CD4-positive, alpha-beta T cell (primary cell): Measurements from ENCODE around the gene TEX19. TPM values are rescaled to one million over a fixed set of nuclear protein-coding genes. Genes with fewer than 3 reads are reported as not detected.
A peak's percentile ranks its signal among the peaks of the same experiment; 100 is the strongest.

Experiments used
- ATAC-seq: fragments of 200-7000 bp; cut with Tn5 transposase; one replicate; pipeline ENCODE4 v1.10.0; 2022; ENCODE audit warnings: mild to moderate bottlenecking; ENCODE audit not compliant: poor library complexity
- CTCF ChIA-PET: fragments of 350-600 bp; sonication (Branson Sonifier 250); formaldehyde crosslinking; loops from one replicate; lab custom pipeline; 2021; ENCODE audit warnings: antibody characterized with exemption, inconsistent platforms; lab: Charles Lee
- POLR2A ChIA-PET: fragments of 350-600 bp; sonication (Branson Sonifier 250); formaldehyde crosslinking; loops from one replicate; lab custom pipeline; 2021; ENCODE audit warnings: antibody characterized with exemption, inconsistent platforms; lab: Charles Lee
- DNase-seq, 14 experiments: peaks; one replicate each; pipeline ENCODE4 v3.0.0-alpha.2; 2013 to 2020; ENCODE audit warnings: mixed read lengths in 2 of 14
- H3K27ac ChIP-seq, 2 donors: one replicate each; pipeline versions ENCODE4 v1.5.1 to v1.7.0; 2013; ENCODE audit warnings: low read length in 2 of 2, low read depth in 1 of 2, mild to moderate bottlenecking in 1 of 2
- H3K27me3 ChIP-seq, 2 experiments: 1 replicate in 1 of 2; 2 replicates in 1 of 2; pipeline versions ENCODE4 v1.6.1 to v1.7.0; 2013; ENCODE audit warnings: low read length in 2 of 2, control low read depth in 1 of 2, mild to moderate bottlenecking in 1 of 2, moderate library complexity in 1 of 2; ENCODE audit not compliant: insufficient read depth in 2 of 2, control insufficient read depth in 1 of 2
- H3K36me3 ChIP-seq: one replicate; pipeline ENCODE4 v1.6.1; 2013; ENCODE audit warnings: low read length, control low read depth; ENCODE audit not compliant: insufficient read depth
- H3K4me1 ChIP-seq: one replicate; pipeline ENCODE4 v1.6.1; 2013; ENCODE audit warnings: low read length, control low read depth; ENCODE audit not compliant: insufficient read depth
- H3K4me3 ChIP-seq: one replicate; pipeline ENCODE4 v1.5.1; 2013; ENCODE audit warnings: mild to moderate bottlenecking, low read length, moderate library complexity
- H3K9me3 ChIP-seq, 2 experiments: 1 replicate in 1 of 2; 2 replicates in 1 of 2; pipeline versions ENCODE4 v1.6.1 to v1.7.0; 2013; ENCODE audit warnings: low read length in 2 of 2, mild to moderate bottlenecking in 2 of 2, control low read depth in 1 of 2, moderate library complexity in 1 of 2; ENCODE audit not compliant: control insufficient read depth in 1 of 2, insufficient read depth in 1 of 2
- H3K27ac Mint-ChIP-seq: one replicate; pipeline ENCODE4 v1.8.0; 2020; ENCODE audit warnings: mixed read lengths
- H3K27me3 Mint-ChIP-seq: one replicate; pipeline ENCODE4 v1.8.0; 2021; ENCODE audit warnings: mixed read lengths
- H3K36me3 Mint-ChIP-seq: one replicate; pipeline ENCODE4 v1.8.0; 2021; ENCODE audit warnings: low read depth, mixed read lengths
- H3K4me1 Mint-ChIP-seq: one replicate; pipeline ENCODE4 v1.8.0; 2021; ENCODE audit warnings: low read depth, mixed read lengths
- H3K4me3 Mint-ChIP-seq: one replicate; pipeline ENCODE4 v1.8.0; 2020; ENCODE audit warnings: mild to moderate bottlenecking, mixed read lengths
- H3K9me3 Mint-ChIP-seq: one replicate; pipeline ENCODE4 v1.8.0; 2020; ENCODE audit warnings: mixed read lengths
- CTCF ChIP-seq: fragments of 200-600 bp; IDR thresholded peaks from one replicate; pipeline ENCODE4 v1.8.0; 2022; ENCODE audit warnings: antibody characterized with exemption, mild to moderate bottlenecking
- intact Hi-C, 2 experiments: fragments of 100-400 bp; cut with DNase I in 1 of 2; cut with micrococcal nuclease in 1 of 2; formaldehyde crosslinking; loops; one replicate each; pipeline versions ENCODE4 v1.15.1 to v1.9.0; 2023 to 2025; cut with DNase I, micrococcal nuclease
- total RNA-seq, 174 experiments: library from RNA in 2 of 174; stranded (reverse) in 2 of 174; gene quantifications; one replicate each; pipeline ENCODE4 v1.2.3 and lab custom pipeline; 2021 to 2026

Gene TEX19
- total RNA-seq, 2 experiments from 2014 or later: not detected

- no peak for ATAC-seq
- ChIA-PET CTCF (no interaction called here), POLR2A (no interaction called here)
Measured at GRCh38 chr17:82406131-82406671, 47.2 kb downstream of the TEX19 start.

GRCh38 chr17:82407255-82407654, 48.2 kb downstream of the TEX19 start:
- Histone ChIP-seq H3K27ac (no peak overlapping the region), H3K4me3 (no peak overlapping the region), H3K4me1 (no peaks in the 10 kb centered on the region), H3K36me3 (peaks cover 28% of the 10 kb centered on the region), H3K27me3 (no peaks in the 10 kb centered on the region), H3K9me3 (no peaks in the 10 kb centered on the region)
- Mint-ChIP-seq H3K27me3 (no peaks in the 10 kb centered on the region), H3K27ac (no peak overlapping the region), H3K36me3 (peaks cover 39% of the 10 kb centered on the region), H3K4me1 (peaks cover 3% of the 10 kb centered on the region), H3K4me3 (no peak overlapping the region), H3K9me3 (no peaks in the 10 kb centered on the region)
- POLR2A ChIA-PET: no interaction called here
- intact Hi-C loops: no loop called here
- TF ChIP-seq CTCF: no peak
- CTCF ChIA-PET: no interaction called here
- DNase-seq: peak in 1 of 14 experiments; percentile 17
- ATAC-seq: no peak

More at GRCh38 chr17:82406131-82406671, 47.2 kb downstream of the TEX19 start:
- Mint-ChIP-seq H3K9me3 (no peaks in the 10 kb centered on the region), H3K4me1 (peaks cover 7% of the 10 kb centered on the region), H3K27ac (no peak overlapping the region), H3K4me3 (no peak overlapping the region), H3K27me3 (no peaks in the 10 kb centered on the region), H3K36me3 (peaks cover 39% of the 10 kb centered on the region)
- no peak overlapping the region for H3K4me3 ChIP-seq
- H3K27ac ChIP-seq: no peak overlapping the region
- H3K27me3 ChIP-seq: no peaks in the 10 kb centered on the region
- no peak for TF ChIP-seq CTCF
- peaks cover 8% of the 10 kb centered on the region for H3K4me1 ChIP-seq
- H3K36me3 ChIP-seq: peaks cover 27% of the 10 kb centered on the region
- no peak for DNase-seq
- no peaks in the 10 kb centered on the region for H3K9me3 ChIP-seq
- intact Hi-C loops: no loop called here

- Histone ChIP-seq H3K27ac (no peak overlapping the region), H3K36me3 (peaks cover 25% of the 10 kb centered on the region), H3K9me3 (no peaks in the 10 kb centered on the region), H3K27me3 (no peaks in the 10 kb centered on the region), H3K4me3 (no peak overlapping the region), H3K4me1 (no peaks in the 10 kb centered on the region)
- POLR2A ChIA-PET: no interaction called here
- intact Hi-C loops: no loop called here
- Mint-ChIP-seq H3K27ac (no peak overlapping the region), H3K9me3 (no peaks in the 10 kb centered on the region), H3K27me3 (no peaks in the 10 kb centered on the region), H3K4me1 (no peaks in the 10 kb centered on the region), H3K4me3 (no peak overlapping the region), H3K36me3 (peaks cover 36% of the 10 kb centered on the region)
- ATAC-seq (no peak), DNase-seq (no peak)
- CTCF ChIA-PET: no interaction called here
- no peak for TF ChIP-seq CTCF
Measured at GRCh38 chr17:82408288-82408937, 49.4 kb downstream of the TEX19 start.
